Stimulated activated naive B cell treated with anti-CD40 and anti-IgM and Interleukin-4, amounts not matched to agents 10 μg/mL and 1 μg/mL and 100 μg/mL, for 72 hours (primary cell): ENCODE data around the gene ATL1.

Experiments used
- ATAC-seq, 2 donors: fragments of 150-1000 bp; cut with Tn5 transposase; replicated peaks; 2 replicates each; pipeline ENCODE4 v1.10.0; 2021; ENCODE audit warnings: moderate library complexity in 1 of 2
- DNase-seq: peaks from one replicate; pipeline ENCODE4 v3.0.0; 2021
- H3K27ac Mint-ChIP-seq: one replicate; pipeline ENCODE4 v1.8.0; 2022; ENCODE audit warnings: mild to moderate bottlenecking, mixed read lengths
- H3K27me3 Mint-ChIP-seq, 2 donors: one replicate each; pipeline ENCODE4 v1.8.0; 2022; ENCODE audit warnings: mixed read lengths in 2 of 2
- H3K36me3 Mint-ChIP-seq, 2 donors: one replicate each; pipeline ENCODE4 v1.8.0; 2022; ENCODE audit warnings: mixed read lengths in 2 of 2, mild to moderate bottlenecking in 1 of 2
- H3K4me1 Mint-ChIP-seq, 2 donors: one replicate each; pipeline ENCODE4 v1.8.0; 2022; ENCODE audit warnings: mixed read lengths in 2 of 2, mild to moderate bottlenecking in 1 of 2
- H3K4me3 Mint-ChIP-seq, 2 donors: one replicate each; pipeline ENCODE4 v1.8.0; 2022; ENCODE audit warnings: mild to moderate bottlenecking in 2 of 2, mixed read lengths in 2 of 2, moderate library complexity in 1 of 2
- H3K9me3 Mint-ChIP-seq, 2 donors: one replicate each; pipeline ENCODE4 v1.8.0; 2022; ENCODE audit warnings: mixed read lengths in 2 of 2, mild to moderate bottlenecking in 1 of 2

The ATL1 gene

GRCh38 chr14:50601394-50601793, 41.4 kb downstream of the ATL1 start:
- Mint-ChIP-seq H3K27me3 (no peaks in the 10 kb centered on the region), H3K27ac (no peak overlapping the region), H3K4me1 (no peaks in the 10 kb centered on the region), H3K36me3 (no peaks in the 10 kb centered on the region), H3K9me3 (no peaks in the 10 kb centered on the region), H3K4me3 (no peak overlapping the region)
- DNase-seq (no peak), ATAC-seq (no peak)

DNA sequence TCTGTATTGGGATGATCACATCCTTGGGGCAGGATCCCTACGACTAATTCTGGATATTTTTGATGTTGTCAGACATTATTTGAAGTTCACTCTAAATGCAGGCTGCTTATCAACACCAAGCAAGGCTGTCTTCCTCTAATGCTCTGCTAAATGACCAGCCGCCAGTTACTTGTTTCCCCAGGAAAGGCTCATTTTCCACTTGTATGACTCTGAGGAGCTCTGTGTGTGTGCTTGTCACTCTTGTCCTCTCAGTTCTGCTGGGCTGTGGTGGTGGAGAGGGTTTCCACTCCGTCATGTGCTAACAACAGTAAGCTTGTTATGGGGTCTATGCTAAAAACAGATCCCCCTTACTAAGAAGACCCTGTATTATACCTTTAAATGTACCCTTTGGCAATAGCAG, 42.1 kb downstream of the ATL1 start:
- H3K4me3 Mint-ChIP-seq, result no peak overlapping the region

GRCh38 chr14:50603565-50603964, 43.6 kb downstream of the ATL1 start:
- Mint-ChIP-seq H3K27ac (no peak overlapping the region), H3K4me1 (no peaks in the 10 kb centered on the region), H3K4me3 (no peak overlapping the region), H3K9me3 (no peaks in the 10 kb centered on the region), H3K27me3 (no peaks in the 10 kb centered on the region), H3K36me3 (no peaks in the 10 kb centered on the region)
- ATAC-seq (no peak), DNase-seq (no peak)

More for the DNA sequence above, 42.1 kb downstream of the ATL1 start:
- no peaks in the 10 kb centered on the region for H3K9me3 Mint-ChIP-seq
- no peaks in the 10 kb centered on the region for H3K4me1 Mint-ChIP-seq
- H3K36me3 Mint-ChIP-seq, result no peaks in the 10 kb centered on the region
- no peaks in the 10 kb centered on the region for H3K27me3 Mint-ChIP-seq
- no peak for DNase-seq
- no peak for ATAC-seq
- H3K27ac Mint-ChIP-seq, result no peak overlapping the region

- Mint-ChIP-seq H3K36me3 (no peaks in the 10 kb centered on the region), H3K9me3 (no peaks in the 10 kb centered on the region), H3K4me1 (no peaks in the 10 kb centered on the region), H3K4me3 (no peak overlapping the region), H3K27me3 (no peaks in the 10 kb centered on the region), H3K27ac (no peak overlapping the region)
- ATAC-seq (no peak), DNase-seq (no peak)
Measured at GRCh38 chr14:50605766-50606165, 45.8 kb downstream of the ATL1 start.

DNA sequence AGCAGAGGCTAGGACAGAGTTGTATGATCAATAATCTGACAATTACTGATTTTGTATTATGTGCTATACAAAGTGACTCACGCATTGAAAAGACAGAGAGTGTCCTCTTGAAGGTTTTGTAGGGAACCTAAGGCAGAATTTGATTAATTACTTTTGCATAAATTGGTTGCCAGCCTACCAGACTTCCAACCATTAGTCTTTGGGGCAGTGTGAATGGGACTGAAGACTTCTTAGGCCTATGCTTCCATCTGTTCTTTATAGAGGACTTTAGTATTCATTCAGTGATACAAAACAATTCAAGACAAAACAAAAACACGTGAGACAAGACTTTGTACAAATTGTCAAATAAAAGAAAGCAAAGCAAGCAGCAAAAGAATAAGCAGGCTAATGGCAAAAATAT, 46.5 kb downstream of the ATL1 start:
- Mint-ChIP-seq H3K36me3 (no peaks in the 10 kb centered on the region), H3K9me3 (no peaks in the 10 kb centered on the region), H3K27ac (no peak overlapping the region)

GRCh38 chr14:50607181-50607580, 47.2 kb downstream of the ATL1 start:
- Mint-ChIP-seq H3K27ac (no peak overlapping the region), H3K36me3 (no peaks in the 10 kb centered on the region), H3K4me3 (no peak overlapping the region), H3K4me1 (no peaks in the 10 kb centered on the region), H3K27me3 (no peaks in the 10 kb centered on the region), H3K9me3 (no peaks in the 10 kb centered on the region)
- DNase-seq (no peak), ATAC-seq (no peak)

More for the DNA sequence above, 46.5 kb downstream of the ATL1 start:
- Mint-ChIP-seq H3K27me3 (no peaks in the 10 kb centered on the region), H3K4me1 (no peaks in the 10 kb centered on the region), H3K4me3 (no peak overlapping the region)
- DNase-seq (no peak), ATAC-seq (no peak)

- ATAC-seq (no peak), DNase-seq (no peak)
- H3K27me3 Mint-ChIP-seq, result no peaks in the 10 kb centered on the region
- H3K27ac Mint-ChIP-seq, result no peak overlapping the region
- H3K4me1 Mint-ChIP-seq, result no peaks in the 10 kb centered on the region
- no peaks in the 10 kb centered on the region for H3K36me3 Mint-ChIP-seq
- no peak overlapping the region for H3K4me3 Mint-ChIP-seq
- no peaks in the 10 kb centered on the region for H3K9me3 Mint-ChIP-seq
Measured at GRCh38 chr14:50607761-50608160, 47.8 kb downstream of the ATL1 start.

GRCh38 chr14:50608302-50608851, 48.4 kb downstream of the ATL1 start:
- Mint-ChIP-seq H3K4me3 (no peak overlapping the region), H3K36me3 (no peaks in the 10 kb centered on the region), H3K27ac (no peak overlapping the region), H3K9me3 (no peaks in the 10 kb centered on the region), H3K4me1 (no peaks in the 10 kb centered on the region), H3K27me3 (no peaks in the 10 kb centered on the region)
- DNase-seq, result no peak
- no peak for ATAC-seq

DNA sequence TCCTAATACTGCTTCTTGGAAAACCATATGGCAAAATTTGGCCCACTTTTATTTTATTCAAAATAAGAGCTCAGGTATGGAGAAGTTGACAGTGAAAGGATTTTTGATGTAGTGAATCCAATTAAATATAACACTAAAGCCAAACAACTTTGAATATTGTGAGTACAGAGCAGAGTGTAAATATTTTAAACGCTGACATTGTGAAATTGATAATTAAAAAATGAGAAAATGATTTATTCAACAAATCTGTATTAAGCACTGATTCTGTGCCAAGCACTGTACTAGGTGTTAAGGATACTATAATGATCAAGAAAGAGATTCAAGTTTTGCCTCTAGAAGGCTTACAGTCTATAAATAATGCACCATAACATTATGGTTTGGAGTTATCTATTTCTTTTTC, 50.5 kb downstream of the ATL1 start:
- H3K27me3 Mint-ChIP-seq, result no peaks in the 10 kb centered on the region
- DNase-seq (no peak), ATAC-seq (no peak)
- peaks cover 0 to under 1% of the 10 kb centered on the region in 2 donors for H3K36me3 Mint-ChIP-seq
- H3K9me3 Mint-ChIP-seq, result no peaks in the 10 kb centered on the region
- H3K4me3 Mint-ChIP-seq, result no peak overlapping the region
- no peak overlapping the region for H3K27ac Mint-ChIP-seq
- H3K4me1 Mint-ChIP-seq, result no peaks in the 10 kb centered on the region

DNA sequence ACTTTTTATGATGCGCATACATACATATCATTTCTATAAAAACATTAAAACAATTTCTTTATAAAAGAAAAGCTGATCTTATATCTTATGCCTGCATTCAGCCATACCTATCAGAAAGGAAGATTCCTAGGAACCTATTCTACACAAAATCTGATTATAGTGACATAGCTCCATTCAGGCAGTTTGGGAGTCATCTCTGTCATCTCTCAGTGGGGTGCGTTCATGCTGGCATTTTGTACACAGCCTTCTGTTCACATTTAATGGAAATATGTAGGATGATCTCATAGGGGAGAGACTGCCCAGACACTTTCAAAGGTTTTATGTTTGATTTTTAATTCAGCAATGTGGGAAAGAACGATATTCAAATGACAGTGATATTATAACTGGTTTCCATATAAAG, 52.9 kb downstream of the ATL1 start:
- no peaks in the 10 kb centered on the region for H3K4me1 Mint-ChIP-seq

GRCh38 chr14:50615056-50615455, 55.1 kb downstream of the ATL1 start:
- H3K9me3 Mint-ChIP-seq, result no peaks in the 10 kb centered on the region
- H3K4me1 Mint-ChIP-seq, result peaks cover 0 to 1% of the 10 kb centered on the region in 2 donors
- no peak overlapping the region for H3K4me3 Mint-ChIP-seq
- DNase-seq (no peak), ATAC-seq (no peak)
- no peak overlapping the region for H3K27ac Mint-ChIP-seq
- peaks cover 3% of the 10 kb centered on the region in 2 donors for H3K36me3 Mint-ChIP-seq
- no peaks in the 10 kb centered on the region for H3K27me3 Mint-ChIP-seq

More for the DNA sequence above, 52.9 kb downstream of the ATL1 start:
- ATAC-seq (no peak), DNase-seq (no peak)
- H3K27ac Mint-ChIP-seq, result no peak overlapping the region
- H3K9me3 Mint-ChIP-seq, result no peaks in the 10 kb centered on the region
- H3K27me3 Mint-ChIP-seq, result no peaks in the 10 kb centered on the region
- H3K36me3 Mint-ChIP-seq, result peaks cover 3% of the 10 kb centered on the region in 2 donors
- no peak overlapping the region for H3K4me3 Mint-ChIP-seq

DNA sequence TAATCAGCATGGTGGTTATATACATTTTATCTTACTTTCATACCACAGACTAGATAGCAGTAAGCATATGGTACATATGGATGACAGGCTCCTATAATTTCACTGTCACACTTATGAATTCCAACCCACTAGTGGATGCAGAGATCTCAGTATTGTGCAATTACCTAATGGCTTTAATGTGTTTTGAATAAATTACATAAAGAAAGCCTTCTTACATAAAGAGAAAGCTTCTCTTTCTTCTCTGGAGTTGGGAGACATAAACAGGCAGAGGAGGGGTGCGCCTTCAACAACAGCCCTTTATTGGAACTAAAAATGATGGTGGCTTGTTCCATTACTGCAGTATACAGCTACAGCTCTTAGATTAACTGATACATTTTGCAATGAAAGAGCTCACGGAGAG, 55.6 kb downstream of the ATL1 start:
- Mint-ChIP-seq H3K27me3 (no peaks in the 10 kb centered on the region), H3K9me3 (no peaks in the 10 kb centered on the region), H3K4me3 (no peak overlapping the region), H3K36me3 (peaks cover 3% of the 10 kb centered on the region in 2 donors), H3K27ac (no peak overlapping the region), H3K4me1 (peaks cover 2 to 5% of the 10 kb centered on the region in 2 donors)
- DNase-seq (no peak), ATAC-seq (no peak)

GRCh38 chr14:50616275-50616674, 56.3 kb downstream of the ATL1 start:
- H3K27ac Mint-ChIP-seq, result no peak overlapping the region

GRCh38 chr14:50619569-50620141, 59.7 kb downstream of the ATL1 start:
- no peak for DNase-seq

More at GRCh38 chr14:50616275-50616674, 56.3 kb downstream of the ATL1 start:
- Mint-ChIP-seq H3K27me3 (no peaks in the 10 kb centered on the region), H3K9me3 (no peaks in the 10 kb centered on the region), H3K4me1 (peaks cover 2 to 5% of the 10 kb centered on the region in 2 donors), H3K4me3 (no peak overlapping the region), H3K36me3 (peaks cover 3% of the 10 kb centered on the region in 2 donors)
- no peak for DNase-seq
- ATAC-seq, result no peak

GRCh38 chr14:50620341-50620740, 60.4 kb downstream of the ATL1 start:
- no peaks in the 10 kb centered on the region for H3K9me3 Mint-ChIP-seq
- H3K4me1 Mint-ChIP-seq, result peaks cover 2 to 5% of the 10 kb centered on the region in 2 donors
- H3K27me3 Mint-ChIP-seq, result no peaks in the 10 kb centered on the region
- ATAC-seq (no peak), DNase-seq (no peak)
- H3K36me3 Mint-ChIP-seq, result peaks cover 3 to 6% of the 10 kb centered on the region in 2 donors
- H3K4me3 Mint-ChIP-seq, result no peak overlapping the region
- no peak overlapping the region for H3K27ac Mint-ChIP-seq

More at GRCh38 chr14:50619569-50620141, 59.7 kb downstream of the ATL1 start:
- no peaks in the 10 kb centered on the region for H3K9me3 Mint-ChIP-seq
- H3K4me1 Mint-ChIP-seq, result peaks cover 2 to 5% of the 10 kb centered on the region in 2 donors
- peaks cover 3% of the 10 kb centered on the region in 2 donors for H3K36me3 Mint-ChIP-seq
- peak; percentile 72 to 78 for ATAC-seq
- no peak overlapping the region for H3K27ac Mint-ChIP-seq
- no peak overlapping the region for H3K4me3 Mint-ChIP-seq
- no peaks in the 10 kb centered on the region for H3K27me3 Mint-ChIP-seq
